Measurements from ENCODE around the gene SLC29A2.
"Not testable (repeated sequence)": the region's sequence is repeated elsewhere in the genome, so short reads cannot be mapped to it uniquely, and the experiment has no call there.

SLC29A2 gene

GRCh38 chr11:66332371-66333219, 39.0 kb downstream of the SLC29A2 start:
- no peak for DNase-seq

GRCh38 chr11:66331542-66332370, 39.8 kb downstream of the SLC29A2 start:
- DNase-seq = no peak

GRCh38 chr11:66330931-66331330, 40.6 kb downstream of the SLC29A2 start:
- DNase-seq = no peak

- no peak for DNase-seq
Observed at GRCh38 chr11:66329165-66329673, 42.3 kb downstream of the SLC29A2 start.

GRCh38 chr11:66328302-66329144, 43.0 kb downstream of the SLC29A2 start:
- peak; percentile 83 for DNase-seq

GRCh38 chr11:66328031-66328301, 43.6 kb downstream of the SLC29A2 start:
- peak; percentile 59 for DNase-seq

GRCh38 chr11:66327171-66328030, 44.2 kb downstream of the SLC29A2 start:
- DNase-seq = no peak

- peak; percentile 57 for DNase-seq
Observed at GRCh38 chr11:66326261-66327111, 45.1 kb downstream of the SLC29A2 start.

- no peak for DNase-seq
Observed at GRCh38 chr11:66325263-66325671, 46.3 kb downstream of the SLC29A2 start.

- DNase-seq = no peak
Observed at GRCh38 chr11:66324664-66325063, 46.9 kb downstream of the SLC29A2 start.

- DNase-seq = no peak
Observed at GRCh38 chr11:66323684-66324083, 47.9 kb downstream of the SLC29A2 start.

GRCh38 chr11:66322732-66323427, 48.7 kb downstream of the SLC29A2 start:
- no peak for DNase-seq

- DNase-seq = no peak
Observed at GRCh38 chr11:66321606-66322005, 50.0 kb downstream of the SLC29A2 start.

GRCh38 chr11:66320748-66321147, 50.8 kb downstream of the SLC29A2 start:
- DNase-seq = not testable (repeated sequence)

GRCh38 chr11:66320289-66320688, 51.3 kb downstream of the SLC29A2 start:
- not testable (repeated sequence) for DNase-seq

GRCh38 chr11:66318600-66318970, 53.0 kb downstream of the SLC29A2 start:
- no peak for DNase-seq

GRCh38 chr11:66317723-66318599, 53.6 kb downstream of the SLC29A2 start:
- DNase-seq = peak; percentile 89

GRCh38 chr11:66317322-66317722, 54.2 kb downstream of the SLC29A2 start:
- peak; percentile 66 for DNase-seq

- DNase-seq = no peak
Observed at GRCh38 chr11:66316849-66317251, 54.7 kb downstream of the SLC29A2 start, which contains the start of gene CD248. CD248 (minus strand) TSS chr11:66317044; CDS start chr11:66317027, 17 bp downstream.
